Transverse colon (tissue), 4 donors: ENCODE data around the gene INPP4B.

Experiments used
- CTCF ChIP-seq, 5 experiments: fragments of 200-600 bp in 3 of 5; fragments of 450-650 bp in 2 of 5; sonication (generic) in 3 of 5; IDR thresholded peaks; 1 replicate in 2 of 5; 2 replicates in 3 of 5; pipeline ENCODE4 v1.5.1; 2016 to 2017; ENCODE audit warnings: antibody characterized with exemption in 5 of 5, inconsistent platforms in 3 of 5, mild to moderate bottlenecking in 2 of 5, moderate library complexity in 1 of 5
- EP300 ChIP-seq: sonication (generic); formaldehyde crosslinking; IDR thresholded peaks from one replicate; pipeline ENCODE4 v1.6.1; 2017; ENCODE audit warnings: antibody characterized with exemption, low read depth
- POLR2AphosphoS5 ChIP-seq, 3 donors: sonication (generic); formaldehyde crosslinking; IDR thresholded peaks; one replicate each; pipeline ENCODE4 v1.6.1; 2016; ENCODE audit warnings: antibody characterized with exemption in 3 of 3

DNA sequence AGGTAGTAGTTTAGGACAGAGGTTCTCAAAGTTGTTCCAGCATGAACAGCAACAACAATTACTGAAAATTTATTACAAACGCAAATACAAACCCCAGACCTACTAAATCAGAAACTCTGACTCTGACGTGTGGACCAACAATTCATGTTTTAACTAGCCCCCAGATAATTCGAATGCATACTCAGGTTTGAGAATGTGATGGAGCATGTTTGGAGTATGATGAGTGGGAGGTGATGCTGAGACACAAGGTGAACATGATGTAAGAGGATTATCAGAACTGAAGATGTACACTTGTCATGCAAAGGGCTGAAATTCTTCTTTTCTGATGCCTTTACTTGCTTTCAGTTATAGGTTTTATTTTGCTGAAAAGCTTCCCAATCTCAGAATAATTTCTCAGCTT lies 323.0 kb downstream of the INPP4B start:
- TF ChIP-seq POLR2AphosphoS5 (IDR thresholded peaks at IDR 0.05) (no peak), CTCF (IDR thresholded peaks at IDR 0.05) (no peak), EP300 (no peak)
